SIG-M5 (cell line): Measurements from ENCODE around the gene SLC39A11.
"Not testable (repeated sequence)": the region's sequence is repeated elsewhere in the genome, so short reads cannot be mapped to it uniquely, and the experiment has no call there.

ENCODE experiments used
- DNase-seq: peaks from one replicate; lab custom pipeline; 2025; lab: John Stamatoyannopoulos, UW

SLC39A11 gene

GRCh38 chr17:72714357-72714966, 378.0 kb downstream of the SLC39A11 start:
- no peak for DNase-seq

- no peak for DNase-seq
Observed at GRCh38 chr17:72713701-72714100, 378.8 kb downstream of the SLC39A11 start.

- DNase-seq, result no peak
Observed at GRCh38 chr17:72711521-72712310, 380.8 kb downstream of the SLC39A11 start.

- no peak for DNase-seq
Observed at GRCh38 chr17:72710834-72711233, 381.7 kb downstream of the SLC39A11 start.

- no peak for DNase-seq
Observed at GRCh38 chr17:72710202-72710601, 382.3 kb downstream of the SLC39A11 start.

GRCh38 chr17:72708682-72709081, 383.8 kb downstream of the SLC39A11 start:
- not testable (repeated sequence) for DNase-seq

GRCh38 chr17:72707881-72708280, 384.6 kb downstream of the SLC39A11 start:
- no peak for DNase-seq

GRCh38 chr17:72706396-72706981, 386.0 kb downstream of the SLC39A11 start:
- DNase-seq, result no peak

- no peak for DNase-seq
Observed at GRCh38 chr17:72705905-72706395, 386.5 kb downstream of the SLC39A11 start.

- no peak for DNase-seq
Observed at GRCh38 chr17:72702998-72703397, 389.5 kb downstream of the SLC39A11 start.

- no peak for DNase-seq
Observed at GRCh38 chr17:72702136-72702735, 390.3 kb downstream of the SLC39A11 start.

GRCh38 chr17:72700226-72700625, 392.3 kb downstream of the SLC39A11 start:
- no peak for DNase-seq

GRCh38 chr17:72699545-72699944, 392.9 kb downstream of the SLC39A11 start:
- no peak for DNase-seq

- DNase-seq, result no peak
Observed at GRCh38 chr17:72697602-72698146, 394.8 kb downstream of the SLC39A11 start.

- no peak for DNase-seq
Observed at GRCh38 chr17:72696721-72697120, 395.8 kb downstream of the SLC39A11 start.

GRCh38 chr17:72696156-72696555, 396.3 kb downstream of the SLC39A11 start:
- DNase-seq, result no peak

GRCh38 chr17:72693956-72694355, 398.5 kb downstream of the SLC39A11 start:
- no peak for DNase-seq

GRCh38 chr17:72693151-72693878, 399.2 kb downstream of the SLC39A11 start:
- no peak for DNase-seq

GRCh38 chr17:72692676-72693075, 399.8 kb downstream of the SLC39A11 start:
- DNase-seq, result no peak

GRCh38 chr17:72691586-72691985, 400.9 kb downstream of the SLC39A11 start:
- no peak for DNase-seq

GRCh38 chr17:72691017-72691416, 401.5 kb downstream of the SLC39A11 start:
- no peak for DNase-seq

- DNase-seq, result no peak
Observed at GRCh38 chr17:72687886-72688285, 404.6 kb downstream of the SLC39A11 start.
